Prostate gland (tissue), 2 donors: ENCODE measurements around the gene IL1RN. TPM values are rescaled to one million over a fixed set of nuclear protein-coding genes. Genes with fewer than 3 reads are reported as not detected.

Source experiments
- DNase-seq: peaks from one replicate; pipeline ENCODE4 v3.0.0-alpha.2; 2019; ENCODE audit warnings: low spot score
- H3K27ac ChIP-seq, 2 donors: fragments of 200-600 bp; sonication (generic); 2 replicates each; pipeline ENCODE4 v1.5.1; 2017 to 2019
- H3K27me3 ChIP-seq: fragments of 200-600 bp; sonication (generic); replicated peaks from 2 replicates; pipeline ENCODE4 v1.5.1; 2019; ENCODE audit not compliant: insufficient read depth
- H3K36me3 ChIP-seq, 2 donors: fragments of 200-600 bp; sonication (generic); 1 replicate in 1 of 2; 2 replicates in 1 of 2; pipeline versions ENCODE4 v1.5.1 to v1.8.1; 2017 to 2019
- H3K4me1 ChIP-seq: fragments of 200-600 bp; sonication (generic); replicated peaks from 2 replicates; pipeline ENCODE4 v1.5.1; 2019
- H3K4me3 ChIP-seq, 2 donors: fragments of 200-600 bp; sonication (generic); 2 replicates each; pipeline ENCODE4 v1.5.1; 2017 to 2019
- H3K9me3 ChIP-seq: fragments of 200-600 bp; sonication (generic); 2 replicates; pipeline ENCODE4 v1.5.1; 2017
- CTCF ChIP-seq, 4 experiments: fragments of 200-600 bp in 2 of 4; fragments of 450-650 bp in 2 of 4; sonication (generic) in 2 of 4; IDR thresholded peaks; 1 replicate in 3 of 4; 2 replicates in 1 of 4; pipeline ENCODE4 v1.5.1; 2016 to 2019; ENCODE audit warnings: antibody characterized with exemption in 4 of 4, mild to moderate bottlenecking in 2 of 4, moderate library complexity in 2 of 4
- POLR2A ChIP-seq: fragments of 450-650 bp; IDR thresholded peaks from one replicate; pipeline ENCODE4 v1.6.1; 2016; ENCODE audit warnings: antibody characterized with exemption, mild to moderate bottlenecking
- POLR2AphosphoS5 ChIP-seq: sonication (generic); formaldehyde crosslinking; IDR thresholded peaks from one replicate; pipeline ENCODE4 v1.6.1; 2017; ENCODE audit warnings: antibody characterized with exemption
- WGBS: methylation state at CpG from one replicate; pipeline ENCODE4 v1.1.5; 2018; 5-methylcytosine and 5-hydroxymethylcytosine counted together
- intact Hi-C: fragments of 100-400 bp; cut with DNase I; formaldehyde crosslinking; loops from one replicate; pipeline ENCODE4 v1.14.2; 2022
- total RNA-seq, 2 donors: library from RNA; depleted of rRNA; stranded (reverse); fragments of >200 nt; gene quantifications; one replicate each; pipeline ENCODE4 v1.1.0, GENCODE V29; 2016

IL1RN gene
- total RNA-seq = 1 to 10 TPM; 3.7 to 4.4 TPM

DNA sequence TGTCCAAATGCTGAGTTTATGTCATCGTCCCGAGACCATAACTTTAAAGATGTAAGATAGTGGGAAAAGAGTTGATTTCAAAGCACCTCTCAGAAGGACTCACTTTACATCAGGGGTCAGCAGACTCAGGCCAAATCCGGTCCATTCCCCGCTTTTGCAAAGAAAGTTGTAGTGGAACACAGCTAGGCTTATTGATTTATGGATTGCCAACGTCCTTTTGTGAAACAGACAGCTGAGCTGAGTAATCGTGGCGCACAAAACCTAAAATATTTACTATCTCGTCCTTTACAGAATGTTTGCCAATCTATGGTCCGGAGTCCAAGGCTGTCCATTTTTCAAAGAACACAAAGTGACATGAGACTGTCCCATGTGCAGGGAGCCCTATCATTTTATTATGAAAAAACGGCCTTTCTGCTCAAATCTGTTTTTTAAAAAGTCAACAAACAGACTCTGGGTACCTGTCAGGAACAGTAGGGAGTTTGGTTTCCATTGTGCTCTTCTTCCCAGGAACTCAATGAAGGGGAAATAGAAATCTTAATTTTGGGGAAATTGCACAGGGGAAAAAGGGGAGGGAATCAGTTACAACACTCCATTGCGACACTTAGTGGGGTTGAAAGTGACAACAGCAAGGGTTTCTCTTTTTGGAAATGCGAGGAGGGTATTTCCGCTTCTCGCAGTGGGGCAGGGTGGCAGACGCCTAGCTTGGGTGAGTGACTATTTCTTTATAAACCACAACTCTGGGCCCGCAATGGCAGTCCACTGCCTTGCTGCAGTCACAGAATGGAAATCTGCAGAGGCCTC lies at the start of gene IL1RN:
IL1RN (plus strand) TSS at position 754 of the 801 bp plus-strand sequence; CDS start at position 781, 27 bp downstream.
- DNase-seq = no peak
- no peaks in the 10 kb centered on the region for H3K36me3 ChIP-seq
- no peaks in the 10 kb centered on the region for H3K4me1 ChIP-seq
- WGBS = 78% methylated on average over 16 of the region's 16 CpGs
- no peaks in the 10 kb centered on the region for H3K27me3 ChIP-seq
- TF ChIP-seq CTCF (IDR thresholded peaks at IDR 0.05) = no peak
- no peak for TF ChIP-seq POLR2AphosphoS5
- no peak for TF ChIP-seq POLR2A
- H3K4me3 ChIP-seq = no peak within 1 kb of the TSS
- H3K9me3 ChIP-seq = no peaks in the 10 kb centered on the region
- intact Hi-C loops = no loop called here
- H3K27ac ChIP-seq = no peak within 1 kb of the TSS

DNA sequence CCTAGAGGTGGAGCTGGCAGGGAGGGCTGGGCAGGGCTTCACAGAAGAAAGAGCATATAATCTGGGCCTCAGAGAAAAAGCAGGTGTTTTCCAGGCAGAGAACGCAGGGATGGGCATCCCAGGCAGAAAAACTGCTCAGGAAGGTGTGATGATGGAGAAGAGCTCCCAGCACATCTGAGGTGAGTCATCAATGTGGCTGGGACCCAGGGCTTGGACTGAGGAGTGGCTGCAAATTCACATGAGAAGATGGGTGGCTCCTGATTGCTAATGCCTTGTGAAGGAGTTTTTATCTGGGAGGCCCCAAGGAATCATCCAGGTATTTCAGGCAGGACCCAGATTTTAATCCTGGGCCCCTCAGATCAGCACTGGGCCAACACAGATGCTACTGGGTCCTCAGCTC lies 49.5 kb upstream of the IL1RN start:
- peak; percentile 16 for DNase-seq
- H3K9me3 ChIP-seq = no peaks in the 10 kb centered on the region
- H3K27ac ChIP-seq = no peak overlapping the region
- peaks cover 3% of the 10 kb centered on the region for H3K4me1 ChIP-seq
- TF ChIP-seq CTCF (IDR thresholded peaks at IDR 0.05) (no peak), POLR2AphosphoS5 (no peak), POLR2A (no peak)
- 71% methylated on average over 1 of the region's 1 CpG for WGBS
- H3K4me3 ChIP-seq = no peak overlapping the region
- H3K36me3 ChIP-seq = no peaks in the 10 kb centered on the region
- intact Hi-C loops = no loop called here
- H3K27me3 ChIP-seq = no peaks in the 10 kb centered on the region

DNA sequence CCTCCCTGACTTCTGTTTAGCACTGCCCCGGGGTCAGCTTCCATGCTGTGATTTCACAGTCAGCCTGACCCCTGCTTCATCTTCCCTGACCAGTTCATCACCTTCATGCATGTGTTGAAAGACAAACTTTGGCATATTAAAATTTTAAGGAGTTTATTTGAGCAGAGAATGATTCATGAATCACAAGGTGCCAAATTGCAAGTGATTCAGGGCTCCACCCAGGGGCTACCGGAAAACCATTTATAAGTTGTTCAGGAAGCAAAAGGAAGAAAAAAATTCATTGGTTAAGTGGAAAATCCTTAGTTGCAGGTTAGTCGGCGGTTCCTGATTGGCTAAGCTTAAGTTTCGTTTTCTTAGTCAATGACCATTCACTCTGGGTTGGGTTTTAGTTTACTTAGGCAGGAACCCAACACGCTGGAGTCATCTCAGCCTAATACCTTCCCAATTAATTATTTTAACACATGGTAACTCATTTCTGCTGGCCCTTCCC lies 49.0 kb upstream of the IL1RN start:
- DNase-seq = peak; percentile 13
- no peak overlapping the region for H3K4me3 ChIP-seq
- WGBS = 35% methylated on average over 6 of the region's 6 CpGs

DNA sequence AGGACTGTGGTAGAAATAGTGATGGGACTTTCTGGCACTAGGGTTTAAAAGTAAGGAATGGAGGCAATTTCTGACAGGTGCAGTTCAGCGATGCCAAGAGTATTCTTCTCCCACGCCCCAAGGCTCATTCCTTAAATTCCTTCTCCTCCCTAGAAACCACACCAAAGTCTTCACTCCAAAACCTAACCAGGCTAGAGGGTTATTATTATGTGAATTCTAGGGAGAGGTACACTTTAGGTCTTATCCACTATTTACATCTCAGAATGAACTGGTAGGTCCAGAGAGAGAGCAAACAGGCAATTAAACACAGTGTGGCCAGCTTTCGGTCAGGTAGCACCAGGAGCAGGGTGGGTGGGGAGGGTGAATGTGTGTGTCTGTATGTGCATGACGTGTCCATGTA lies 48.3 kb upstream of the IL1RN start:
- peak; percentile 8 for TF ChIP-seq POLR2AphosphoS5
- no peak for TF ChIP-seq CTCF (IDR thresholded peaks at IDR 0.05)
- peak; percentile 22 for DNase-seq
- 46% methylated on average over 4 of the region's 4 CpGs for WGBS
- H3K36me3 ChIP-seq = no peaks in the 10 kb centered on the region
- intact Hi-C loops = no loop called here
- H3K9me3 ChIP-seq = no peaks in the 10 kb centered on the region
- H3K27me3 ChIP-seq = no peaks in the 10 kb centered on the region
- peaks cover 3% of the 10 kb centered on the region for H3K4me1 ChIP-seq
- no peak overlapping the region for H3K4me3 ChIP-seq
- H3K27ac ChIP-seq = no peak overlapping the region

More for the DNA sequence above, 49.0 kb upstream of the IL1RN start:
- Histone ChIP-seq H3K4me1 (peaks cover 3% of the 10 kb centered on the region), H3K27me3 (no peaks in the 10 kb centered on the region), H3K27ac (no peak overlapping the region), H3K36me3 (no peaks in the 10 kb centered on the region), H3K9me3 (no peaks in the 10 kb centered on the region)
- intact Hi-C loops = no loop called here
- no peak for TF ChIP-seq POLR2A
- peak; percentile 17 for TF ChIP-seq POLR2AphosphoS5
- no peak for TF ChIP-seq CTCF (IDR thresholded peaks at IDR 0.05)

- peak; percentile 22 for DNase-seq
- intact Hi-C loops = no loop called here
- Histone ChIP-seq H3K4me1 (peaks cover 3% of the 10 kb centered on the region), H3K27me3 (no peaks in the 10 kb centered on the region), H3K36me3 (no peaks in the 10 kb centered on the region), H3K27ac (no peak overlapping the region), H3K9me3 (no peaks in the 10 kb centered on the region), H3K4me3 (no peak overlapping the region)
- WGBS = 49% methylated on average over 9 of the region's 9 CpGs
- TF ChIP-seq CTCF (IDR thresholded peaks at IDR 0.05) = peak in 2 of 4 experiments; percentile 56 to 66
- TF ChIP-seq POLR2A = no peak
- TF ChIP-seq POLR2AphosphoS5 = no peak
These were observed 47.3 kb upstream of the IL1RN start for GRCh38 chr2:113080134-113080533.
